Measurements from ENCODE around the gene STAC2. TPM values are rescaled to one million over a fixed set of nuclear protein-coding genes. Genes with fewer than 3 reads are reported as not detected.

STAC2 gene
- total and polyA plus RNA-seq, 9 of the 15 experiments (the other 6 are each of a cell fraction or from before 2014, with no cell fraction given), result not detected

GRCh38 chr17:39212195-39212810 is 13.4 kb downstream of the STAC2 start:
- Histone ChIP-seq H3K9ac (ENCODE audit: insufficient read depth in 1 of 2, low read depth in 2 of 2, low read length in 2 of 2) (peak overlapping the region in 1 of 2 experiments; percentile 71; a peak in 2 of 4 replicates), H3K36me3 (ENCODE audit: control insufficient read depth, insufficient read depth, low read length) (no peaks in the 10 kb centered on the region), H3K4me2 (ENCODE audit: insufficient read depth, low read length) (no peak overlapping the region), H3K79me2 (ENCODE audit: control insufficient read depth, insufficient read depth, low read length) (no peaks in the 10 kb centered on the region), H4K20me1 (replicated peaks; ENCODE audit: control insufficient read depth, insufficient read depth, low read length) (no peaks in the 10 kb centered on the region), H2AFZ (ENCODE audit: low read depth, low read length) (no peak overlapping the region), H3K9me1 (ENCODE audit: control insufficient read depth, insufficient read depth, low read length) (peaks cover 4% of the 10 kb centered on the region), H3K9me3 (replicated peaks; ENCODE audit: control insufficient read depth, insufficient read depth, low read depth, low read length) (no peaks in the 10 kb centered on the region), H3K4me1 (replicated peaks in 1 of 2; ENCODE audit: control insufficient read depth in 2 of 2, insufficient read depth in 2 of 2, low read length in 2 of 2) (peaks cover 0 to 32% of the 10 kb centered on the region in 2 experiments; a peak in 3 of 5 replicates), H3K4me3 (no peak overlapping the region), H3K27ac (ENCODE audit: extremely low read depth, low read depth, low read length) (no peak overlapping the region), H3K27me3 (ENCODE audit: control insufficient read depth in 2 of 2, insufficient read depth in 2 of 2, low read length in 2 of 2) (peaks cover 0 to 53% of the 10 kb centered on the region in 2 experiments; a peak in 2 of 5 replicates)
- CTCF ChIA-PET (ENCODE audit: low intra/inter-chr PET ratio), result no interaction called here
- BruUV-seq (replicated peaks), result no TSS peak
- peak; percentile 26 for FAIRE-seq
- in situ Hi-C loops (cut with MboI) (no loop called here), intact Hi-C loops (cut with micrococcal nuclease) (no loop called here)
- ATAC-seq, result peak; percentile 41; the same call in 2 of the 3 replicates
- POLR2A ChIA-PET, result interaction anchor here (0.6 to 1.2 kb wide), 4 partner anchors 9 to 211 kb away, joined by 3 to 6 read pairs (median 4); partner anchors contain the start of gene RPL19
- no peak for DNase-seq (ENCODE audit: extremely low read depth in 1 of 4, low spot score in 3 of 4)
- 32% methylated on average over 11 of the region's 11 CpGs for WGBS (ENCODE audit: insufficient coverage, low coverage, missing lambda C conversion rate)
- no peak for TF ChIP-seq SRSF1 (IDR thresholded peaks at IDR 0.05; ENCODE audit: low read depth, low read length)
- TF ChIP-seq EGR1 (conservative IDR thresholded peaks at IDR 0.05), result peak; percentile 74

DNA sequence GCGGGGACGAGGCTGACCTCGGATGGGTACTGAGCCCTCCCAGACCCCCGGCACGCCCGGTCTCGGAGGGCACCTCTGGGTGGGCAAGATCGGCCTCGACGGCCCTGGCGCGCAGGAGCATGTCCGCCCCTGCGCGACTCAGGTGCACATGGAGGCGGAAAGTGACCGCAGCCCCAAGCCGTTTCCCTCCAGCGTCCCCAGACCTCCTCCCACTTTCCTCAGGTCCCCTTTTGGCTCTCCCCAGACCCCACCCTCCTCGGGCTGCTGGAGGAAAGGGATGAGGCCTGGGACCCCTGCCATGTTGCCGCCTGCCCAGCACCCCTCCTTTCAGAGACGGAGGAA is 15.7 kb downstream of the STAC2 start:
- WGBS (ENCODE audit: insufficient coverage, low coverage, missing lambda C conversion rate), result 33% methylated on average over 18 of the region's 22 CpGs
- H3K9ac ChIP-seq (ENCODE audit: insufficient read depth in 1 of 2, low read depth in 2 of 2, low read length in 2 of 2), result peak overlapping the region in 1 of 2 experiments; percentile 74; a peak in 2 of 4 replicates
- peaks cover 4% of the 10 kb centered on the region for H3K9me1 ChIP-seq (ENCODE audit: control insufficient read depth, insufficient read depth, low read length)
- H3K4me3 ChIP-seq, result no peak overlapping the region
- ATAC-seq (no peak), DNase-seq (ENCODE audit: extremely low read depth in 1 of 4, low spot score in 3 of 4) (no peak), FAIRE-seq (no peak)
- no peaks in the 10 kb centered on the region for H3K79me2 ChIP-seq (ENCODE audit: control insufficient read depth, insufficient read depth, low read length)
- BruUV-seq (replicated peaks), result no TSS peak
- CTCF ChIA-PET (ENCODE audit: low intra/inter-chr PET ratio), result interaction anchor here (1.5 kb wide), 1 partner anchor 29 kb away, joined by 3 read pairs; no protein-coding TSS in a partner anchor
- no peak overlapping the region for H2AFZ ChIP-seq (ENCODE audit: low read depth, low read length)
- no peak overlapping the region for H3K27ac ChIP-seq (ENCODE audit: extremely low read depth, low read depth, low read length)
- in situ Hi-C loops (cut with MboI) (no loop called here), intact Hi-C loops (cut with micrococcal nuclease) (no loop called here)
- peaks cover 2% of the 10 kb centered on the region; the same call in 1 of the 3 replicates for H3K36me3 ChIP-seq (ENCODE audit: control insufficient read depth, insufficient read depth, low read length)
- TF ChIP-seq ZBTB17 (CRISPR knock-in tag; IDR thresholded peaks at IDR 0.05) (no peak), ZNF282 (CRISPR knock-in tag; IDR thresholded peaks at IDR 0.05) (no peak)
- TF ChIP-seq, protein P1, sequence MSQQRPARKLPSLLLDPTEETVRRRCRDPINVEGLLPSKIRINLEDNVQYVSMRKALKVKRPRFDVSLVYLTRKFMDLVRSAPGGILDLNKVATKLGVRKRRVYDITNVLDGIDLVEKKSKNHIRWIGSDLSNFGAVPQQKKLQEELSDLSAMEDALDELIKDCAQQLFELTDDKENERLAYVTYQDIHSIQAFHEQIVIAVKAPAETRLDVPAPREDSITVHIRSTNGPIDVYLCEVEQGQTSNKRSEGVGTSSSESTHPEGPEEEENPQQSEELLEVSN (IDR thresholded peaks at IDR 0.05; ENCODE audit: borderline replicate concordance in 1 of 2, extremely low read depth in 1 of 2, insufficient read depth in 1 of 2, insufficient read length in 1 of 2, low read depth in 1 of 2, low read length in 1 of 2, poor library complexity in 1 of 2, severe bottlenecking in 1 of 2), result peak in 1 of 2 experiments; percentile 58
- peaks cover 0 to 41% of the 10 kb centered on the region in 2 experiments; a peak in 2 of 5 replicates for H3K27me3 ChIP-seq (ENCODE audit: control insufficient read depth in 2 of 2, insufficient read depth in 2 of 2, low read length in 2 of 2)
- no peaks in the 10 kb centered on the region for H4K20me1 ChIP-seq (replicated peaks; ENCODE audit: control insufficient read depth, insufficient read depth, low read length)
- peaks cover 0 to 32% of the 10 kb centered on the region in 2 experiments; a peak in 3 of 5 replicates for H3K4me1 ChIP-seq (replicated peaks in 1 of 2; ENCODE audit: control insufficient read depth in 2 of 2, insufficient read depth in 2 of 2, low read length in 2 of 2)
- H3K9me3 ChIP-seq (replicated peaks; ENCODE audit: control insufficient read depth, insufficient read depth, low read depth, low read length), result no peaks in the 10 kb centered on the region
- no peak overlapping the region for H3K4me2 ChIP-seq (ENCODE audit: insufficient read depth, low read length)
- POLR2A ChIA-PET, result interaction anchor here (2.1 kb wide), 1 partner anchor 11 kb away, joined by 16 read pairs; the partner anchor contains the start of gene RPL19

Data from K562 (cell line).